ENCODE measurements around the gene HECW1.

DNA sequence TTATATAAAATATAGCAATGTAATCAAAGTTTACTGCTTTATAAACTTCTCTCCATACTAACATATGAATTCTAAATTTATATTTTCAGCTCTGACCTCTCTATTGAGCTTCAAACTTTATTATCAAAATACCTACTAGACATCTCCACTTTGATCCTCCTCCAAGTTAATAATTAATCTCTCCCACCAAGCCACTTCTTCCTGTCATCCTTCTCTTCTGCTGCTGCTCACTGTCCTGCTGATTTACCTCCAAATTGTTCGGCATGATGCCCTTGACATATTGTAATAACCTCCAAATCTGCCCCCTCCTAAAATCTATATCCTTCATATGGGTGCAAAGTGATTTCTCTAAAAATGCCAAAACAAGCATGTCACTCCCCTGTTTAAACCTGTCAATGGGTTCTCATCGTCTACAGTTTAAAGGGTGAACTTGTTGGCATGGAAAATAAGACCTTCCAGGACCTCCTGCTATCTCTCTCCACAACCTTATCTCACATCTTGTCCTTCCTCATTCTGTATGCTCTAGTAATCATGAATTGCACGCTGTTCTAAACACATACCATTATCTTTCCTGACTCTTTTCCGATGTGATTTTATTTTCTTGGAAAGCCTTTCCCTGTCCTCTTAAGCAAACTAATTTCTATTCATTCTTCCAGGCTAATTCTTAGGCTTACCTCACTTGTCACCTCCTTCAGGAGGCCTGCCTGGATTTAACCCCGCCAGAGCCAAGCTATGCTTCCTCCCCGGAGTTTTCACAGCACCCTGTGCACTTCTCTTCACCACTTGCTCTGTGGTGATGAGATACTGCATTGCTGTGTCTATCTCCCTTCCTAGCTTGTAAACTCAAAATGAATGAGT lies 418.3 kb downstream of the HECW1 start:
- TF ChIP-seq CTCF (optimal IDR thresholded peaks at IDR 0.05 in 1 of 3, IDR thresholded peaks at IDR 0.05 in 1 of 3, conservative IDR thresholded peaks at IDR 0.05 in 1 of 3; ENCODE audit: extremely low read depth in 1 of 3, insufficient read depth in 2 of 3, low read length in 3 of 3) = no peak
- no peak for TF ChIP-seq EZH2 (IDR thresholded peaks at IDR 0.05; ENCODE audit: low read length)

Data from keratinocyte (primary cell).